ENCODE data around the gene PI4KA.
"Not testable (repeated sequence)": the region's sequence is repeated elsewhere in the genome, so short reads cannot be mapped to it uniquely, and the experiment has no call there.

DNA sequence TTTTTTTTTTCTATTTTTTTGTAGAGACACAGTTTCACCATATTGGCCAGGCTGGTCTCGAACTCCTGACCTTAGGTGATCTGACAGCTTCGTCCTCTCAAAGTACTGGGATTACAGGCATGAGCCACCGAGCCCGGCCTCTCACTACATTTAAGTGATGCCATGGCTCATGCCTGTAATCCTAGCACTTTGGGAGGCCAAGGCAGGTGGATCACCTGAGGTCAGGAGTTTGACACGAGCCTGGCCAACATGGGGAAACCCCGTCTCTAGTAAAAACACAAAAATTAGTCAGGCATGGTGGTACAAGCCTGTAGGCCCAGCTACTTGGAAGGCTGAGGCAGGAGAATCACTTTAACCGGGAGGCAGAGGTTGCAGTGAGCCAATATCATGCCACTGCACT is 165.7 kb downstream of the PI4KA start:
- TF ChIP-seq ARNTL (CRISPR knock-in tag; IDR thresholded peaks at IDR 0.05; ENCODE audit: borderline replicate concordance, low read depth); TSHZ2 (CRISPR knock-in tag; IDR thresholded peaks at IDR 0.05); RARB (CRISPR knock-in tag; IDR thresholded peaks at IDR 0.05); CREB5 (CRISPR knock-in tag; IDR thresholded peaks at IDR 0.05; ENCODE audit: low read depth); PATZ1 (CRISPR knock-in tag; IDR thresholded peaks at IDR 0.05; ENCODE audit: borderline replicate concordance); SNAI2 (CRISPR knock-in tag; IDR thresholded peaks at IDR 0.05); PPARA (CRISPR knock-in tag; IDR thresholded peaks at IDR 0.05; ENCODE audit: borderline replicate concordance); ISL1 (CRISPR knock-in tag; IDR thresholded peaks at IDR 0.05): not testable (repeated sequence)

Data from SK-N-SH treated with all-trans-retinoic acid at 6 μM for 48 hours (cell line).